GM04504 (cell line): ENCODE data around the gene PCDHGB7.
"Not testable (repeated sequence)": the region's sequence is repeated elsewhere in the genome, so short reads cannot be mapped to it uniquely, and the experiment has no call there.

Experiments used
- DNase-seq: peaks from one replicate; pipeline ENCODE4 v3.0.0-alpha.2; 2012; ENCODE audit warnings: low read depth

The PCDHGB7 gene

DNA sequence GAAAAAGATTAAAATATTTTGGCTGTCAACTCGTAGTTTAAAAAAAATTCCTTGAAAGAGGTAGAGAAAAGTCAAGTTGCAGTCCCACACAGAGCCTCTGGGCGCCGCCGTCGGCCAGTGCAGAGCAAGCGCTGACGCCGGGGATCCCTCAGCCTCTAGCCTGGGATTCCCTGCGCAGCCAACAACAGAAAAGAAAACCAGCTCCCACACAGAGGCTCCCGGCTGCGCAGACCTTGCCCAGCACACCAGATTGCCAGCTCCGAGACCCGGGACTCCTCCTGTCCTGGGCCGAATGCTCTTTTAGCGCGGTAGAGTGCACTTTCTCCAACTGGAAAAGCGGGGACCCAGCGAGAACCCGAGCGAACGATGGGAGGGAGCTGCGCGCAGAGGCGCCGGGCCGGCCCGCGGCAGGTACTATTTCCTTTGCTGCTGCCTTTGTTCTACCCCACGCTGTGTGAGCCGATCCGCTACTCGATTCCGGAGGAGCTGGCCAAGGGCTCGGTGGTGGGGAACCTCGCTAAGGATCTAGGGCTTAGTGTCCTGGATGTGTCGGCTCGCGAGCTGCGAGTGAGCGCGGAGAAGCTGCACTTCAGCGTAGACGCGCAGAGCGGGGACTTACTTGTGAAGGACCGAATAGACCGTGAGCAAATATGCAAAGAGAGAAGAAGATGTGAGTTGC, at the start of gene PCDHGB7:
TSS of gene PCDHGB7 (plus strand) at position 184 of the 679 bp plus-strand sequence. CDS start at position 367, 183 bp downstream.
- DNase-seq: peak; percentile 57

DNA sequence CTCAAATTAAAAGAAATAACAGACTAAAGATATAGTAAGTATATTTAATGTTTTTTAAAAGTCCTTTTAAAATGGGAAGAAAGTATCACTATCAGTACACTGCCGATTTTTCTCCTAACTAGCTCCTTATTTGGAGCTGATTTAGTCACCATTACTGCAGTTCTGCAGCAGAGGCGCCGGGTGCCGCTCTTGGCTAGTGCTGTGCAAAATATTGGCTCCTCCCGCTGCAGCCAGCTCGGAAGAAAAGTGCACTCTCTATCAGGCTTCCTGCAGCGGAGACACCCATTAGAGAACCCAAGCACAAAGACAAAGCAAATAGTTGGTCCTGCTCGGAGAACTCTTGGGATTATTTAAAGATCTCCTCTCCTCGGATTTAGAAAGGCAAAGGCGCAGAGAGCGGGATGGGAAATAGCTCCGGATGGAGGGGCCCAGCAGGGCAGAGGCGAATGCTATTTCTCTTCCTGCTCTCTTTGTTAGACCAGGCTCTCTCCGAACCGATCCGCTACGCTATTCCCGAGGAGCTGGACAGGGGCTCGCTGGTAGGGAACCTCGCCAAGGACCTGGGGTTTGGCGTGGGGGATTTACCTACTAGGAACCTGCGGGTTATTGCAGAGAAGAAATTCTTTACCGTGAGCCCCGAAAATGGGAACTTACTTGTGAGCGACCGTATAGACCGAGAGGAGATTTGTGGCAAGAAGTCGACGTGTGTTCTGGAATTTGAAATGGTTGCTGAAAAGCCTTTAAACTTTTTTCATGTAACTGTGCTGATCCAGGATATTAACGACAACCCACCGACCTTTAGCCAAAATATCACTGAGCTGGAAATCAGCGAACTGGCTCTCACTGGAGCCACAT, 47.3 kb upstream of the PCDHGB7 start, which contains the start of gene PCDHGB3:
TSS of gene PCDHGB3 (plus strand) at position 249 of the 855 bp plus-strand sequence. CDS start at position 402, 153 bp downstream.
- DNase-seq: no peak

DNA sequence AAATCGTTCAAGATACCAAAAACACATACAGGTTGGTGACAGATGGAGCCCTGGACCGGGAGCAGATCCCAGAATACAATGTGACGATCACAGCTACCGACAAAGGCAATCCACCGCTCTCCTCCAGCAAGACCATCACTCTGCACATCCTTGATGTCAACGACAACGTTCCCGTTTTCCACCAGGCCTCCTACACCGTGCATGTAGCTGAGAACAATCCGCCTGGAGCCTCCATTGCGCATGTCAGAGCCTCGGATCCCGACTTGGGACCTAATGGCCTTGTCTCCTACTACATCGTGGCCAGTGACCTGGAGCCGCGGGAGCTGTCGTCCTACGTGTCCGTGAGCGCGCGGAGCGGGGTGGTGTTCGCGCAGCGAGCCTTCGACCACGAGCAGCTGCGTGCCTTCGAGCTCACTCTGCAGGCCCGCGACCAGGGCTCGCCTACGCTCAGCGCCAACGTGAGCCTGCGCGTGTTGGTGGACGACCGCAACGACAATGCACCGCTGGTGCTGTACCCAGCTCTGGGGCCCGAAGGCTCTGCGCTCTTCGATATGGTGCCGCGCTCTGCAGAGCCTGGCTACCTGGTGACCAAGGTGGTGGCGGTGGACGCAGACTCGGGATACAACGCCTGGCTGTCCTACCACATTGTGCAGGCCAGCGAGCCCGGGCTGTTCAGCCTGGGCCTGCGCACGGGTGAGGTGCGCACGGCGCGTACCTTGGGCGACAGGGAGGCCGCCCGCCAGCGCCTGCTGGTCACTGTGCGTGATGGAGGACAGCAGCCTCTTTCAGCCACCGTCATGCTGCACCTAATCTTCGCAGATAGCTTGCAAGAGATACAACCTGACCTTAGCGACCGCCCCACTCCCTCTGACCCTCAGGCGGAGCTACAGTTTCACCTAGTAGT, 45.7 kb upstream of the PCDHGB7 start:
- no peak for DNase-seq

DNA sequence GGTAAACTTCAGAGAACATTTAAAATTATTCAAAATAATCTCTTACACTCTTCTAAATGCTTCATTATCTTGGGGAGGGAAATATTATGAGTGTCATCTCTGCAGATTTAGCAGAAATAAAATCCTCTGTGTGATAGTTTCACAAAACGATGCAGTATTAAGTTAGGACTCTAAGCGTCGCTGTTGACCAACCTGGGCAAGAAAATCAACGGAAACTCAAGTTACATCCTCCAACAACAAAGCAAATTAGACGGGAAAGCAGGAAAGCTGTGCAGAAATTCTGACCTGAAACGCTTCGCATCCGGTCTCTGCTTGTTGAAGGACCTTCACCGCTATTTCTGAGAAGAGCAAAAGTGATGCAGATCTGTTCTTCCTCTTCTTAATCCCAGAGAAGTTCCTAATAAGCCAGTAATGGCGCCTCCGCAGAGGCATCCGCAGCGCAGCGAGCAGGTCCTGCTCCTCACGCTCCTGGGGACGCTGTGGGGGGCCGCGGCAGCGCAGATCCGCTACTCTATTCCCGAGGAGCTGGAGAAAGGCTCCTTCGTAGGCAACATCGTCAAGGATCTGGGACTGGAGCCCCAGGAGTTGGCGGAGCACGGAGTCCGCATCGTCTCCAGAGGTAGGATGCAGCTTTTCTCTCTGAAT, 43.7 kb upstream of the PCDHGB7 start, which contains the start of gene PCDHGA6:
TSS of gene PCDHGA6 (plus strand) at position 219 of the 645 bp plus-strand sequence. CDS start at position 412, 193 bp downstream.
- DNase-seq: no peak

DNA sequence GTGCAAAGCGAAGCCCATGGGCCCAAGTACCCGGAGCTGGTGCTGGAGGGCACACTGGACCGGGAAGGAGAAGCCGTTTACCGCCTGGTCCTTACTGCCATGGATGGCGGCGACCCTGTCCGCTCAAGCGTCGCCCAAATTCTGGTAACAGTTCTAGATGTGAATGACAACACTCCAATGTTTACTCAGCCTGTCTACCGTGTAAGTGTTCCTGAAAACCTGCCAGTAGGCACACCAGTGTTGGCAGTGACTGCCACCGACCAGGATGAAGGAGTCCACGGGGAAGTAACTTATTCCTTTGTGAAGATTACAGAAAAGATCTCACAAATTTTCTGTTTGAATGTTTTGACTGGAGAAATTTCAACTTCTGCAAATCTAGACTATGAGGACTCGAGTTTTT, 42.9 kb upstream of the PCDHGB7 start:
- DNase-seq: no peak

DNA sequence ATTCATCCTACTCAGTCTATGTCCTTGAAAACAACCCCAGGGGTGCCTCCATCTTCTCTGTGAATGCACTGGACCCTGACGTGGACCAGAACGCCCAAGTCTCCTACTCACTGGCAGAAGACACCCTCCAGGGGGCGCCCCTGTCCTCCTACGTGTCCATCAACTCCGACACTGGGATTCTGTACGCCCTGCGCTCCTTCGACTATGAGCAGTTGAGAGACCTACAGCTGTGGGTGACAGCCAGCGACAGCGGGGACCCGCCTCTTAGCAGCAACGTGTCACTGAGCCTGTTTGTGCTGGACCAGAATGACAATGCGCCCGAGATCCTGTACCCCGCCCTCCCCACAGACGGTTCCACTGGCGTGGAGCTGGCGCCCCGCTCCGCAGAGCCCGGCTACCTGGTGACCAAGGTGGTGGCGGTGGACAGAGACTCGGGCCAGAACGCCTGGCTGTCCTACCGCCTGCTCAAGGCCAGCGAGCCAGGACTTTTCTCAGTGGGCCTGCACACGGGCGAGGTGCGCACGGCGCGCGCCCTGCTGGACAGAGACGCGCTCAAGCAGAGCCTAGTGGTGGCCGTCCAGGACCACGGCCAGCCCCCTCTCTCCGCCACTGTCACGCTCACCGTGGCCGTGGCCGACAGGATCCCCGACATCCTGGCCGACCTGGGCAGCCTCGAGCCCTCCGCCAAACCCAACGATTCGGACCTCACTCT, 41.9 kb upstream of the PCDHGB7 start:
- DNase-seq: not testable (repeated sequence)

DNA sequence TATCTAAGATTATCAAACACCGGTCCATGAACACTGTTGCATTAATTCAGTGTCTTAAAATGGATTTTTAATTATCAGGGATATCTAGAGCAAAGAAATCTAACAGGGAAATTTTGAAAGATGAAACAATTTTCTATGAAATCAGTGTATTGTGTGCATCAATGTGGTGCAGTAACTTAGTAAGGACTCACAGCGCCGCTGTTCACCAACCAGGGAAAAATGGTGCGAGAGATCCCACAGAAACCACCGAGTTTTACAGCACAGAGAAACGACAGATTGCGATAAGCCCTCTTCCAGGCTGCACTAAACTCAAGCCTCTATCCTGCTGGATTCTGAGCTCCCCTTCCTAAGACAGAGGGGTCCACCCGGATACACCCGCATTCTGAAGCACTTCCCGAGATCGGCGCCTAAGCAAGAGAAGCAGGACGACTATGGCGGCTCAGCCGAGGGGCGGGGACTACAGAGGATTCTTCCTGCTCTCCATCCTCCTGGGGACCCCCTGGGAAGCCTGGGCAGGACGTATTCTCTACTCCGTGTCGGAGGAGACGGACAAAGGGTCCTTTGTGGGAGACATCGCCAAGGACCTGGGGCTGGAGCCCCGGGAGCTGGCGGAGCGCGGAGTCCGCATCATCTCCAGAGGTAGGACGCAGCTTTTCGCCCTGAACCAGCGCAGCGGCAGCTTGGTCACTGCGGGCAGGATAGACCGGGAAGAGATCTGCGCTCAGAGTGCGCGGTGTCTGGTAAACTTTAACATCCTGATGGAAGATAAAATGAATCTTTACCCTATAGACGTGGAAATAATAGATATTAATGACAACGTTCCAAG, 34.8 kb upstream of the PCDHGB7 start, which contains the start of gene PCDHGA7:
TSS of gene PCDHGA7 (plus strand) at position 274 of the 826 bp plus-strand sequence. CDS start at position 432, 158 bp downstream.
- no peak for DNase-seq

DNA sequence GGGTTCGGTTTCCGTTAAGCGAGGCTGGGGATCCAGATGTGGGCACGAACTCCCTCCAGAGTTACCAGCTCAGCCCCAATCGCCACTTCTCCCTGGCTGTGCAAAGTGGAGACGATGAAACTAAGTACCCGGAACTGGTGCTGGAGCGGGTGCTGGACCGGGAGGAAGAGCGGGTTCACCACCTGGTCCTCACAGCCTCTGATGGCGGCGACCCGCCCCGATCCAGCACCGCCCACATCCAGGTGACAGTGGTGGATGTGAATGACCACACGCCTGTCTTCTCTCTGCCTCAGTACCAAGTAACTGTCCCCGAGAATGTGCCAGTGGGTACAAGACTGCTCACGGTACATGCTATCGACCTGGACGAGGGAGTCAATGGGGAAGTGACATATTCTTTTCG, 34.1 kb upstream of the PCDHGB7 start:
- no peak for DNase-seq

DNA sequence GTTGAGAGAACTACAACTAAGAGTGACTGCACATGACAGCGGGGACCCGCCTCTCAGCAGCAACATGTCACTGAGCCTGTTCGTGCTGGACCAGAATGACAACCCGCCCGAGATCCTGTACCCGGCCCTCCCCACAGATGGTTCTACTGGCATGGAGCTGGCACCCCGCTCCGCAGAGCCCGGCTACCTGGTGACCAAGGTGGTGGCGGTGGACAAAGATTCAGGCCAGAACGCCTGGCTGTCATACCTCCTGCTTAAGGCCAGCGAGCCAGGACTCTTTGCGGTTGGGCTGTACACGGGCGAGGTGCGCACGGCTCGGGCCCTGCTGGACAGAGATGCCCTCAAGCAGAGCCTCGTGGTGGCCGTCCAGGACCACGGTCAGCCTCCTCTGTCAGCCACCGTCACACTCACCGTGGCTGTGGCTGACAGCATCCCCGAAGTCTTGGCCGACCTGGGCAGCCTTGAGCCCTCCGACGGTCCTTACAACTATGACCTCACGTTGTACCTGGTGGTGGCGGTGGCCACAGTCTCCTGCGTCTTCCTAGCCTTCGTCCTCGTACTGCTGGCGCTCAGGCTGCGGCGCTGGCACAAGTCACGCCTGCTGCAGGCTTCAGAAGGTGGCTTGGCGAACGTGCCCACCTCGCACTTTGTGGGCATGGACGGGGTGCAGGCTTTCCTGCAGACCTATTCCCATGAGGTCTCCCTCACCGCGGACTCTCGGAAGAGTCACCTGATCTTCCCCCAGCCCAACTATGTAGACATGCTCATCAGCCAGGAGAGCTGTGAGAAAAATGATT, 32.8 kb upstream of the PCDHGB7 start:
- DNase-seq: no peak

DNA sequence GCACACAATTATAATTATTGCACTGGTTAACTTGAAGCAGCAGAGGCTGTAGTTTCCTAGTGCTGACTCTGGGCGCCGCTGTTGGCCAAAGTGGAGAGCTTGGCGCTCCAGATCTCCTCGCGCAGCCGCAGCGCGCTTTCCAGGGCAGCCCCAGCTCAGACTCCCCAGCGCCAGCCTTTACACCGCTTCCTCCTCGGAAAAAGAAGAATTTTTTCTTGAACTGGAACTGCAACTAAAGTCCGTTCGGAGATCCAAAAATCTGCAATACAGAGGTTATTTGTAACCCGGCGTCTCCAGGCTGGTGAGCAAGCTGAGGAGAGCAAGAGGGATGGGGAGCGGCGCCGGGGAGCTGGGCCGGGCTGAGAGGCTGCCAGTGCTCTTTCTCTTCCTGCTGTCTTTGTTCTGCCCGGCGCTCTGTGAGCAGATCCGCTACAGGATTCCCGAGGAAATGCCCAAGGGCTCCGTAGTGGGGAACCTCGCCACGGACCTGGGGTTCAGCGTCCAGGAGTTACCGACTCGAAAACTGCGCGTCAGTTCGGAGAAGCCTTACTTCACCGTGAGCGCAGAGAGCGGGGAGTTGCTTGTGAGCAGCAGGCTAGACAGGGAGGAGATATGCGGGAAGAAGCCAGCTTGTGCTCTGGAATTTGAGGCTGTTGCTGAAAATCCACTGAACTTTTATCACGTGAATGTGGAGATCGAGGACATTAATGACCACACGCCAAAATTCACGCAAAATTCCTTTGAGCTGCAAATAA, 29.7 kb upstream of the PCDHGB7 start, which contains the start of gene PCDHGB4:
TSS of gene PCDHGB4 (plus strand) at position 142 of the 755 bp plus-strand sequence. CDS start at position 329, 187 bp downstream.
- not testable (repeated sequence) for DNase-seq

DNA sequence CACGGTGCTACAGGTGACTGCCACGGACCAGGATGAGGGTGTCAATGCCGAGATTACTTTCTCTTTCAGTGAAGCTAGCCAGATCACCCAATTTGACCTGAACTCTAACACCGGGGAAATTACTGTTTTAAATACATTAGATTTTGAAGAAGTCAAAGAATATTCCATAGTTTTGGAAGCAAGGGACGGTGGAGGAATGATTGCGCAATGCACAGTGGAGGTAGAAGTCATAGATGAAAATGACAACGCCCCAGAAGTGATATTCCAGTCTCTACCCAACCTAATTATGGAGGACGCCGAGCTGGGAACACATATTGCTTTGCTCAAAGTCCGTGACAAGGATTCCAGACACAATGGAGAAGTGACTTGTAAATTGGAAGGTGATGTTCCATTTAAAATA, 28.8 kb upstream of the PCDHGB7 start:
- no peak for DNase-seq

DNA sequence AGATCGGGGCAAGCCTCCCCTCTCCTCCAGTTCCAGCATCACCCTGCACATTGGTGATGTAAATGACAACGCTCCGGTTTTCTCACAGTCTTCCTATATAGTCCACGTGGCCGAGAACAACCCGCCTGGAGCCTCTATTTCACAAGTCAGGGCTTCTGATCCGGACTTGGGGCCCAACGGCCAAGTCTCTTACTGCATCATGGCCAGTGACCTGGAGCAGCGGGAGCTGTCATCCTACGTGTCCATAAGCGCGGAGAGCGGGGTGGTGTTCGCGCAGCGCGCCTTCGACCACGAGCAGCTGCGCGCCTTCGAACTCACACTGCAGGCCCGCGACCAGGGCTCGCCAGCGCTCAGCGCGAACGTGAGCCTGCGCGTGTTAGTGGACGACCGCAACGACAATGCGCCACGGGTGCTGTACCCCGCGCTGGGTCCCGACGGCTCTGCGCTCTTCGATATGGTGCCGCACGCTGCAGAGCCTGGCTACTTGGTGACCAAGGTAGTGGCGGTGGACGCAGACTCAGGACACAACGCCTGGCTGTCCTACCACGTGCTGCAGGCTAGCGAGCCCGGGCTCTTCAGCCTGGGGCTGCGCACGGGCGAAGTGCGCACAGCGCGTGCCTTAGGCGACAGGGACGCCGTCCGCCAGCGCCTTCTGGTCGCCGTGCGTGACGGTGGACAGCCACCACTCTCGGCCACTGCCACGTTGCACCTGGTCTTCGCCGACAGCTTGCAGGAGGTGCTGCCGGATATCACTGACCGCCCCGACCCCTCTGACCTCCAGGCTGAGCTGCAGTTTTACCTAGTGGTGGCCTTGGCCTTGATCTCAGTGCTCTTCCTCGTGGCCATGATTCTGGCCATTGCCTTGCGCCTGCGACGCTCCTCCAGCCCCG, 28.1 kb upstream of the PCDHGB7 start:
- DNase-seq: no peak

DNA sequence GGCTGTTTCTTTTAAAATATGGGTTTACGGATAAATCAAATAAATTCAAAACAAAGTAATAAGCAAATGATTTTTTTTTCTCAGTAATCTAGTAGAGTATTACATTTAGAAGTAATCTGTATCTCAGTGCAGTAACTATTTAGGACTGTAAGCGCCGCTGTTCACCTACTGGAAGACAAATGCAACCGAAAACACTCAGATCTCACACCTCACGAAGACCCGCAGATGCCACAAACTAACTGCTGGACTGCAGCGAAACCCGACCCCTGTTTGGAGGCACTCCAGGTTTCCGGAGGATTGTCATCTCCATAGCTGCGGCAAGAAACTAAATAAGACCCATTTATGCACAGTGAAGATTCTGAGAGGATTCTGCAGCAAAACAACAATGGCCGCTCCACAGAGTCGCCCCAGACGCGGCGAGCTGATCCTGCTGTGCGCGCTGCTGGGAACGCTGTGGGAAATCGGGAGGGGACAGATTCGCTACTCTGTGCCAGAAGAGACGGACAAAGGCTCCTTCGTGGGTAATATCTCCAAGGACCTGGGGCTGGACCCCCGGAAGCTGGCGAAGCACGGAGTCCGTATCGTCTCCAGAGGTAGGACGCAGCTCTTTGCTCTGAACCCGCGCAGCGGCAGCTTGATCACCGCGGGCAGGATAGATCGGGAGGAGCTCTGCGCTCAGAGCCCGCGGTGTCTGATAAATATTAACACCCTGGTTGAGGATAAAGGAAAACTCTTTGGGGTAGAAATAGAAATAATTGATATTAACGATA, 24.9 kb upstream of the PCDHGB7 start, which contains the start of gene PCDHGA8:
TSS of gene PCDHGA8 (plus strand) at position 205 of the 770 bp plus-strand sequence. CDS start at position 386, 181 bp downstream.
- DNase-seq: no peak

DNA sequence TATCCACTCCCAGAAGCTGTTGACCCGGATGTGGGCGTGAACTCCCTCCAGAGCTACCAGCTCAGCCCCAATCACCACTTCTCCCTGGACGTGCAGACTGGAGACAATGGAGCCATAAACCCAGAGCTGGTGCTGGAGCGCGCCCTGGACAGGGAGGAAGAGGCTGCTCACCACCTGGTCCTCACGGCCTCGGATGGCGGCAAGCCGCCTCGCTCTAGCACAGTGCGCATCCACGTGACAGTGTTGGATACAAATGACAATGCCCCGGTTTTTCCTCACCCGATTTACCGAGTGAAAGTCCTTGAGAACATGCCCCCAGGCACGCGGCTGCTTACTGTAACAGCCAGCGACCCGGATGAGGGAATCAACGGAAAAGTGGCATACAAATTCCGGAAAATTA, 24.2 kb upstream of the PCDHGB7 start:
- no peak for DNase-seq

DNA sequence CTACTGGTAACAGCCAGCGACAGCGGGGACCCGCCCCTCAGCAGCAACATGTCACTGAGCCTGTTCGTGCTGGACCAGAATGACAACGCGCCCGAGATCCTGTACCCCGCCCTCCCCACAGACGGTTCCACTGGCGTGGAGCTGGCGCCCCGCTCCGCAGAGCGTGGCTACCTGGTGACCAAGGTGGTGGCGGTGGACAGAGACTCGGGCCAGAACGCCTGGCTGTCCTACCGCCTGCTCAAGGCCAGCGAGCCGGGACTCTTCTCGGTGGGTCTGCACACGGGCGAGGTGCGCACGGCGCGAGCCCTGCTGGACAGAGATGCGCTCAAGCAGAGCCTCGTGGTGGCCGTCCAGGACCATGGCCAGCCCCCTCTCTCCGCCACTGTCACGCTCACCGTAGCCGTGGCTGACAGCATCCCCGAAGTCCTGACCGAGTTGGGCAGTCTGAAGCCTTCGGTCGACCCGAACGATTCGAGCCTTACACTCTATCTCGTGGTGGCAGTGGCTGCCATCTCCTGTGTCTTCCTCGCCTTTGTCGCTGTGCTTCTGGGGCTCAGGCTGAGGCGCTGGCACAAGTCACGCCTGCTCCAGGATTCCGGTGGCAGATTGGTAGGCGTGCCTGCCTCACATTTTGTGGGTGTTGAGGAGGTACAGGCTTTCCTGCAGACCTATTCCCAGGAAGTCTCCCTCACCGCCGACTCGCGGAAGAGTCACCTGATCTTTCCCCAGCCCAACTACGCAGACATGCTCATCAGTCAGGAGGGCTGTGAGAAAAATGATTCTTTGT, 22.9 kb upstream of the PCDHGB7 start:
- DNase-seq: not testable (repeated sequence)
